Measurements from ENCODE around the gene MTHFSD.

DNA sequence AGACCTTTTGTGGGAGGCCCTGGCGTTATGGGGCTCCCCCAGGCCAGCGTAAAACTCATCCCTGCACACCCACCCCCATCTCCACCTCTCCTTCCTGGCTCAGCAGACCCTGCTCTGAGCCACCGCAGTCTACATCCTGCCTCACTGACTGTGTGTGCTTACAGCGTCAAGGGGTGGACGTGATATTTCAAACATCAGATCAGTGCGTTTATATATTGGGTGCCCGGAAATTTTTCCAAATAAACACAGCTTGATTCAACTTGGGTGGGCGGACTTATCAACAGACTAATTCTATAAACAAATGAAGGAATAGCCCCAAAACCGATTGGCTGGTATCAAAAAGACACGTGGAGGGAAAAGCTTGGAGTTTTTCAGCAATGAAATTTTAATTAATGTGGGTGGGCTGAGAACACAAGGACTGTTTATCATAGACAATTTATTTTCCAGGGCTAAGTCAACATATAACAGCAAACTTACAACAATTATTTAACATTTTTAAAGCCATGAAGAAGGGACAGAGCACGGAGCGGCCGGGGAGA is 23.1 kb upstream of the MTHFSD start, which contains the start of gene FOXL1:
- TF ChIP-seq, protein P1, sequence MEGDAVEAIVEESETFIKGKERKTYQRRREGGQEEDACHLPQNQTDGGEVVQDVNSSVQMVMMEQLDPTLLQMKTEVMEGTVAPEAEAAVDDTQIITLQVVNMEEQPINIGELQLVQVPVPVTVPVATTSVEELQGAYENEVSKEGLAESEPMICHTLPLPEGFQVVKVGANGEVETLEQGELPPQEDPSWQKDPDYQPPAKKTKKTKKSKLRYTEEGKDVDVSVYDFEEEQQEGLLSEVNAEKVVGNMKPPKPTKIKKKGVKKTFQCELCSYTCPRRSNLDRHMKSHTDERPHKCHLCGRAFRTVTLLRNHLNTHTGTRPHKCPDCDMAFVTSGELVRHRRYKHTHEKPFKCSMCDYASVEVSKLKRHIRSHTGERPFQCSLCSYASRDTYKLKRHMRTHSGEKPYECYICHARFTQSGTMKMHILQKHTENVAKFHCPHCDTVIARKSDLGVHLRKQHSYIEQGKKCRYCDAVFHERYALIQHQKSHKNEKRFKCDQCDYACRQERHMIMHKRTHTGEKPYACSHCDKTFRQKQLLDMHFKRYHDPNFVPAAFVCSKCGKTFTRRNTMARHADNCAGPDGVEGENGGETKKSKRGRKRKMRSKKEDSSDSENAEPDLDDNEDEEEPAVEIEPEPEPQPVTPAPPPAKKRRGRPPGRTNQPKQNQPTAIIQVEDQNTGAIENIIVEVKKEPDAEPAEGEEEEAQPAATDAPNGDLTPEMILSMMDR (IDR thresholded peaks at IDR 0.05 in 8 of 11, conservative IDR thresholded peaks at IDR 0.05 in 3 of 11) = no peak
- TF ChIP-seq POLR2A (IDR thresholded peaks at IDR 0.05) (no peak), POLR2AphosphoS5 (IDR thresholded peaks at IDR 0.05) (no peak)

Data from spleen (tissue), 7 donors.